Neural cell (in vitro differentiated cells): ENCODE data around the gene SYT17. TPM values are rescaled to one million over a fixed set of nuclear protein-coding genes. Genes with fewer than 3 reads are reported as not detected.

Experiments used
- H2AFZ ChIP-seq: fragments of 200-600, 300-800 bp; sonication (generic), shearing (Covaris generic); 2 replicates; pipeline ENCODE4 v1.6.0; 2014; ENCODE audit warnings: low read depth, mild to moderate bottlenecking, antibody characterized with exemption, low read length, moderate library complexity
- H3F3A ChIP-seq: fragments of 200-600 bp; shearing (Covaris generic); 2 replicates; pipeline ENCODE4 v1.6.1; 2016; ENCODE audit warnings: mild to moderate bottlenecking, moderate library complexity, mixed read lengths, antibody characterized with exemption, low read length; ENCODE audit not compliant: insufficient read depth, poor library complexity, severe bottlenecking
- H3K27ac ChIP-seq: fragments of 200-600, 300-800 bp; sonication (generic), shearing (Covaris generic); 2 replicates; pipeline ENCODE4 v1.5.1; 2014; ENCODE audit warnings: mild to moderate bottlenecking, low read length, moderate library complexity
- H3K27me3 ChIP-seq: fragments of 300-800, 200-600 bp; sonication (generic), shearing (Covaris generic); 2 replicates; pipeline ENCODE4 v1.6.0; 2014; ENCODE audit warnings: mild to moderate bottlenecking, low read depth, low read length, moderate library complexity; ENCODE audit not compliant: insufficient read depth
- H3K36me3 ChIP-seq: fragments of 300-800, 200-600 bp; sonication (generic), shearing (Covaris generic); 2 replicates; pipeline ENCODE4 v1.5.1; 2014; ENCODE audit warnings: mild to moderate bottlenecking, antibody characterized with exemption, low read length, moderate library complexity; ENCODE audit not compliant: insufficient read depth
- H3K4me2 ChIP-seq: fragments of 300-800, 200-600 bp; sonication (generic), shearing (Covaris generic); 2 replicates; pipeline ENCODE4 v1.6.0; 2014; ENCODE audit warnings: mild to moderate bottlenecking, low read length
- H3K4me3 ChIP-seq: fragments of 300-800, 200-600 bp; sonication (generic), shearing (Covaris generic); 2 replicates; pipeline ENCODE4 v1.5.1; 2014; ENCODE audit warnings: mild to moderate bottlenecking, low read length, moderate library complexity
- H3K79me2 ChIP-seq: fragments of 200-600 bp; shearing (Covaris generic); replicated peaks from 2 replicates; pipeline ENCODE4 v1.6.0; 2014; ENCODE audit warnings: mild to moderate bottlenecking, low read length, moderate library complexity; ENCODE audit not compliant: insufficient read depth
- H3K9ac ChIP-seq: fragments of 300-800, 200-600 bp; sonication (generic), shearing (Covaris generic); 2 replicates; pipeline ENCODE4 v1.6.1; 2016; ENCODE audit warnings: mild to moderate bottlenecking, low read length, mixed read lengths
- H3K9me2 ChIP-seq: fragments of 200-600 bp; shearing (Covaris generic); 2 replicates; pipeline ENCODE4 v1.6.1; 2016; ENCODE audit warnings: mild to moderate bottlenecking, low read length, mixed read lengths; ENCODE audit not compliant: insufficient read depth
- H3K9me3 ChIP-seq: fragments of 200-600, 300-800 bp; sonication (generic), shearing (Covaris generic); 2 replicates; pipeline ENCODE4 v1.6.1; 2016; ENCODE audit warnings: mild to moderate bottlenecking, mixed run types, low read length, moderate library complexity, mixed read lengths
- H4K20me1 ChIP-seq: fragments of 200-600 bp; shearing (Covaris generic); 2 replicates; pipeline ENCODE4 v1.6.1; 2016; ENCODE audit warnings: mild to moderate bottlenecking, mixed run types; ENCODE audit not compliant: insufficient read depth
- CTCF ChIP-seq: fragments of 450-650 bp; IDR thresholded peaks from 2 replicates; pipeline ENCODE4 v1.5.1; 2014; ENCODE audit warnings: antibody characterized with exemption, mild to moderate bottlenecking, moderate library complexity; ENCODE audit not compliant: poor library complexity, severe bottlenecking
- EP300 ChIP-seq: fragments of 450-650 bp; conservative IDR thresholded peaks from 2 replicates; pipeline ENCODE4 v1.6.1; 2014; ENCODE audit warnings: antibody characterized with exemption, mild to moderate bottlenecking, moderate library complexity; ENCODE audit not compliant: poor library complexity, severe bottlenecking
- MXI1 ChIP-seq: fragments of 450-650 bp; conservative IDR thresholded peaks from 2 replicates; pipeline ENCODE4 v1.6.1; 2014; ENCODE audit warnings: antibody characterized with exemption, mild to moderate bottlenecking; ENCODE audit not compliant: poor library complexity, severe bottlenecking
- POLR2AphosphoS5 ChIP-seq: IDR thresholded peaks from 2 replicates; pipeline ENCODE4 v1.6.1; 2012
- REST ChIP-seq: IDR thresholded peaks from 2 replicates; pipeline ENCODE4 v1.6.1; 2012; ENCODE audit warnings: borderline replicate concordance
- TAF1 ChIP-seq: IDR thresholded peaks from 2 replicates; pipeline ENCODE4 v1.6.1; 2012; ENCODE audit warnings: low read depth
- polyA plus RNA-seq: library from polyadenylated mRNA; depleted of rRNA; stranded (reverse); fragments of >200 nt; gene quantifications from 2 replicates; pipeline ENCODE4 v1.2.3, GENCODE V29; 2014

SYT17 gene
- polyA plus RNA-seq, 1 donor from 2014 or later = 3.0 TPM

- H4K20me1 ChIP-seq = no peaks in the 10 kb centered on the region
- H3K9me2 ChIP-seq = no peaks in the 10 kb centered on the region
- H3K4me2 ChIP-seq = no peak overlapping the region
- no peak overlapping the region for H3K27ac ChIP-seq
- no peaks in the 10 kb centered on the region for H3K36me3 ChIP-seq
- no peak for TF ChIP-seq REST
- no peak overlapping the region for H3K9ac ChIP-seq
- H3K4me3 ChIP-seq = no peak overlapping the region
- no peaks in the 10 kb centered on the region for H3K9me3 ChIP-seq
- H3K27me3 ChIP-seq = peaks cover 6% of the 10 kb centered on the region
- no peaks in the 10 kb centered on the region for H3K79me2 ChIP-seq
- no peak overlapping the region for H2AFZ ChIP-seq
- H3F3A ChIP-seq = no peaks in the 10 kb centered on the region
Observed at GRCh38 chr16:19173059-19173458, 5.0 kb downstream of the SYT17 start.

GRCh38 chr16:19173649-19174383 is 5.8 kb downstream of the SYT17 start:
- Histone ChIP-seq H3K36me3 (no peaks in the 10 kb centered on the region), H3K4me3 (no peak overlapping the region), H3K9me2 (no peaks in the 10 kb centered on the region), H3K27ac (no peak overlapping the region), H2AFZ (no peak overlapping the region), H3K9ac (no peak overlapping the region), H3K9me3 (no peaks in the 10 kb centered on the region), H4K20me1 (no peaks in the 10 kb centered on the region), H3K79me2 (no peaks in the 10 kb centered on the region), H3K27me3 (no peaks in the 10 kb centered on the region), H3F3A (no peaks in the 10 kb centered on the region), H3K4me2 (no peak overlapping the region)
- TF ChIP-seq POLR2AphosphoS5 (no peak), REST (no peak), CTCF (no peak), EP300 (no peak), MXI1 (no peak), TAF1 (no peak)
